Left cardiac atrium (tissue), 4 donors: ENCODE results near the gene STARD7. TPM values are rescaled to one million over a fixed set of nuclear protein-coding genes. Genes with fewer than 3 reads are reported as not detected.

ENCODE experiments used
- ATAC-seq, 2 donors: fragments of 200-7000 bp; cut with Tn5 transposase; one replicate each; pipeline ENCODE4 v1.9.1; 2020; ENCODE audit warnings: mild to moderate bottlenecking in 2 of 2, moderate library complexity in 2 of 2
- DNase-seq: peaks from one replicate; pipeline ENCODE4 v3.0.0-alpha.2; 2020
- intact Hi-C, 2 donors: fragments of 100-400 bp; cut with DNase I; formaldehyde crosslinking; loops; one replicate each; pipeline versions ENCODE4 v1.14.1 to v1.15.1; 2022 to 2023
- total RNA-seq, 2 donors: library from RNA; stranded (reverse); fragmentation: NEBNext Ultra II Directional; extraction: Animal tissue kit (Norgen Biotek cat#: 25700); gene quantifications; one replicate each; pipeline ENCODE4 v1.2.1, GENCODE V29; 2021
- donor health status: DM: no; HTN: yes; CAD: no.
- donor health status: DM: no; HTN: yes; CAD: no; lungs with severe emphysema.
- donor health status: DM: yes; HTN: yes; CAD: no.
- donor health status: Dilated cardiomyopathy.

STARD7 gene
- total RNA-seq, 2 donors from 2014 or later: 135 to 185 TPM

- ATAC-seq (no peak), DNase-seq (no peak)
- intact Hi-C loops: no loop called here
Measured at GRCh38 chr2:96204836-96205624, 3.6 kb downstream of the STARD7 start.

GRCh38 chr2:96203130-96204028 lies 5.2 kb downstream of the STARD7 start:
- no peak for ATAC-seq
- intact Hi-C loops: no loop called here
- no peak for DNase-seq

- no peak for ATAC-seq
- intact Hi-C loops: no loop called here
Measured at GRCh38 chr2:96202152-96202854, 6.3 kb downstream of the STARD7 start.

GRCh38 chr2:96201338-96201737 lies 7.3 kb downstream of the STARD7 start:
- intact Hi-C loops: no loop called here
- ATAC-seq (no peak), DNase-seq (no peak)

More at GRCh38 chr2:96202152-96202854, 6.3 kb downstream of the STARD7 start:
- no peak for DNase-seq

- DNase-seq (no peak), ATAC-seq (no peak)
- intact Hi-C loops: no loop called here
Measured at GRCh38 chr2:96198921-96199320, 9.7 kb downstream of the STARD7 start.

GRCh38 chr2:96197546-96198255 lies 10.9 kb downstream of the STARD7 start:
- ATAC-seq (no peak), DNase-seq (no peak)
- intact Hi-C loops: no loop called here

GRCh38 chr2:96195410-96196066 lies 13.1 kb downstream of the STARD7 start:
- intact Hi-C loops: no loop called here
- DNase-seq (no peak), ATAC-seq (no peak)

- intact Hi-C loops: no loop called here
- ATAC-seq: peak in 1 of 2 donors; percentile 56
- no peak for DNase-seq
Measured at GRCh38 chr2:96191937-96192670, 16.5 kb downstream of the STARD7 start.

GRCh38 chr2:96188821-96189526 lies 19.7 kb downstream of the STARD7 start:
- intact Hi-C loops: no loop called here
- DNase-seq (no peak), ATAC-seq (no peak)

- no peak for ATAC-seq
- intact Hi-C loops: no loop called here
Measured at GRCh38 chr2:96186562-96186961, 22.1 kb downstream of the STARD7 start.

GRCh38 chr2:96185516-96185915 lies 23.1 kb downstream of the STARD7 start:
- ATAC-seq (no peak), DNase-seq (no peak)
- intact Hi-C loops: no loop called here

More at GRCh38 chr2:96186562-96186961, 22.1 kb downstream of the STARD7 start:
- DNase-seq: no peak

- no peak for ATAC-seq
- intact Hi-C loops: no loop called here
- DNase-seq: no peak
Measured at GRCh38 chr2:96184989-96185388, 23.6 kb downstream of the STARD7 start.

- intact Hi-C loops: no loop called here
- DNase-seq (no peak), ATAC-seq (no peak)
Measured at GRCh38 chr2:96184188-96184587, 24.4 kb downstream of the STARD7 start.

- DNase-seq (no peak), ATAC-seq (no peak)
- intact Hi-C loops: no loop called here
Measured at GRCh38 chr2:96181529-96181928, 27.1 kb downstream of the STARD7 start.

GRCh38 chr2:96180521-96180920 lies 28.1 kb downstream of the STARD7 start:
- no peak for ATAC-seq
- no peak for DNase-seq
- intact Hi-C loops: no loop called here

- DNase-seq (no peak), ATAC-seq (no peak)
- intact Hi-C loops: no loop called here
Measured at GRCh38 chr2:96180002-96180401, 28.6 kb downstream of the STARD7 start.

GRCh38 chr2:96176661-96177060 lies 32.0 kb downstream of the STARD7 start:
- ATAC-seq (no peak), DNase-seq (no peak)
- intact Hi-C loops: no loop called here
